T-helper 2 cell treated with Interferon-gamma antibody and Interleukin-4, amounts not matched to agents 5 μg/mL and 100 μg/mL, for 36 hours (primary cell): Measurements from ENCODE around the gene KIF16B.

Source experiments
- DNase-seq: peaks from one replicate; pipeline ENCODE4 v3.0.0; 2021; ENCODE audit warnings: low spot score
- H3K27ac Mint-ChIP-seq: one replicate; pipeline ENCODE4 v1.8.0; 2021; ENCODE audit warnings: mild to moderate bottlenecking, mixed read lengths
- H3K27me3 Mint-ChIP-seq: one replicate; pipeline ENCODE4 v1.8.0; 2021; ENCODE audit warnings: low read depth, mixed read lengths
- H3K36me3 Mint-ChIP-seq: one replicate; pipeline ENCODE4 v1.8.0; 2021; ENCODE audit warnings: low read depth, mixed read lengths
- H3K4me1 Mint-ChIP-seq: one replicate; pipeline ENCODE4 v1.8.0; 2021; ENCODE audit warnings: low read depth, mixed read lengths
- H3K4me3 Mint-ChIP-seq: one replicate; pipeline ENCODE4 v1.8.0; 2022; ENCODE audit warnings: mild to moderate bottlenecking, moderate library complexity, mixed read lengths
- H3K9me3 Mint-ChIP-seq: one replicate; pipeline ENCODE4 v1.8.0; 2021; ENCODE audit warnings: mixed read lengths

KIF16B gene

GRCh38 chr20:16404171-16404570 lies 169.1 kb downstream of the KIF16B start:
- no peak for DNase-seq
- Mint-ChIP-seq H3K36me3 (peaks cover 2% of the 10 kb centered on the region), H3K27me3 (no peaks in the 10 kb centered on the region), H3K4me1 (no peaks in the 10 kb centered on the region), H3K27ac (no peak overlapping the region), H3K9me3 (no peaks in the 10 kb centered on the region), H3K4me3 (no peak overlapping the region)

- H3K9me3 Mint-ChIP-seq: no peaks in the 10 kb centered on the region
- DNase-seq: no peak
- H3K27ac Mint-ChIP-seq: no peak overlapping the region
- H3K27me3 Mint-ChIP-seq: no peaks in the 10 kb centered on the region
- no peak overlapping the region for H3K4me3 Mint-ChIP-seq
- peaks cover 2% of the 10 kb centered on the region for H3K36me3 Mint-ChIP-seq
- no peaks in the 10 kb centered on the region for H3K4me1 Mint-ChIP-seq
Observed at GRCh38 chr20:16400234-16400633, 173.0 kb downstream of the KIF16B start.

GRCh38 chr20:16399801-16400200 lies 173.4 kb downstream of the KIF16B start:
- Mint-ChIP-seq H3K36me3 (peaks cover 2% of the 10 kb centered on the region), H3K9me3 (no peaks in the 10 kb centered on the region), H3K4me3 (no peak overlapping the region), H3K4me1 (no peaks in the 10 kb centered on the region), H3K27me3 (no peaks in the 10 kb centered on the region), H3K27ac (no peak overlapping the region)
- DNase-seq: no peak

- no peaks in the 10 kb centered on the region for H3K4me1 Mint-ChIP-seq
- no peaks in the 10 kb centered on the region for H3K36me3 Mint-ChIP-seq
- H3K27ac Mint-ChIP-seq: no peak overlapping the region
- H3K4me3 Mint-ChIP-seq: no peak overlapping the region
- no peaks in the 10 kb centered on the region for H3K27me3 Mint-ChIP-seq
- H3K9me3 Mint-ChIP-seq: no peaks in the 10 kb centered on the region
- DNase-seq: no peak
Observed at GRCh38 chr20:16397086-16397485, 176.2 kb downstream of the KIF16B start.

DNA sequence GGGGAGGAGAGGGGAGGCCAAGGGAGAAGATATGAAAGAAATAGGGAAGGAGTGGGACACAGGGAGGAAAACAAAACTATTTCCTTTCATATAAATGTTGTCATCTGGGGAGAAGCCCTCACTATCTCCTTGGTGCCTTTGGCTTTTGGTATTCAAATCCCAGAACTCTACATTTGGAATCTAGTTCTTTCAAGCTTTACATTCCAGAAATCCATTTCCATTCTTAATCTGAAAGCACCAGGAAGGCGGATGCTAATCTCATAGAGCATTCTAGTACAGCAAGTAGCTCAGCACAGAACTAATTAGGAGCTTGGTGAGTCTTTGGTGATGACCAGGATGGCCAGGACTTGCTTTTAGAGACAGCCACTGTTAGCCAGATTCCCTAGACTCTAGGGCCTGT lies 177.9 kb downstream of the KIF16B start:
- no peaks in the 10 kb centered on the region for H3K36me3 Mint-ChIP-seq

DNA sequence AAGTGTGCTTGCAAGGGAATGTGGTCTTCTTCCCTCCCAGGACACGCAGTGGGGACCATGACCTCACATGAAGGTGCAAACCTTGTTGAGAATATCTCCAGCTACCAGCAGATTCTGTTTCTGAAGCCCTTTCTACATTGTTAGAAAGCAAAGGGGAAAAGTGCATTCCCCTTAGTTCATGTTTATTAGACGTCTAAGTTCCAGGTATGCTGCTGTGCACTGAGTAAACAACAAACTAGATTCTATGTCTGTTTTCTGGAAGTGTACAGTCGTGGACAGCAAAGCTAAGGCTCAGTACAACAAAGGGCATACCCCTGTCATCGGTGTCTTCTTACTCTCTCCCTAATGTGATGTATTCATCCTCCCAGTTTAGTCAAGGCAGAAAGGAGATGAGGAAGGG lies 178.5 kb downstream of the KIF16B start:
- Mint-ChIP-seq H3K27ac (no peak overlapping the region), H3K36me3 (no peaks in the 10 kb centered on the region), H3K4me1 (no peaks in the 10 kb centered on the region), H3K4me3 (no peak overlapping the region), H3K9me3 (no peaks in the 10 kb centered on the region), H3K27me3 (no peaks in the 10 kb centered on the region)
- DNase-seq: no peak

More for the DNA sequence above, 177.9 kb downstream of the KIF16B start:
- Mint-ChIP-seq H3K9me3 (no peaks in the 10 kb centered on the region), H3K4me3 (no peak overlapping the region), H3K4me1 (no peaks in the 10 kb centered on the region), H3K27me3 (no peaks in the 10 kb centered on the region), H3K27ac (no peak overlapping the region)
- no peak for DNase-seq

- no peak for DNase-seq
- Mint-ChIP-seq H3K9me3 (no peaks in the 10 kb centered on the region), H3K36me3 (no peaks in the 10 kb centered on the region), H3K4me1 (no peaks in the 10 kb centered on the region), H3K27me3 (no peaks in the 10 kb centered on the region), H3K27ac (no peak overlapping the region), H3K4me3 (no peak overlapping the region)
Observed at GRCh38 chr20:16393836-16394235, 179.4 kb downstream of the KIF16B start.

DNA sequence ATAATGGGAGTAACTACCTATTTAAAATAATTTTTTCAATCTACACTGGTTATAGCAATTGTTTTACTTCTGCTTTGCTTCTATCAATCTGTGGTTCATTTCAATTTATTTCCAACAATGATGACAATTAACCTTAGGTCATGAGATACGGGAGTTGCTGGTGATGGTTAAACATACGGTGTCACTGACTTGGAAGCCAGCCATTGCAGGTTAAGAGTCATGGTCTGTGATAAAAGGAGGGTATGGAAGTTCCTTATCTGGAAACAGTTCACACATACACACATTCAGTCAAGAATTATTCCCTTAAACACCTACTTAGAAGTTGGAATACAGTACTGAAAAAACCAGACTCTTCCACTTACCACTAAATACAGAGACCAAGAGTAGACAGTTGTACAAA lies 180.0 kb downstream of the KIF16B start:
- Mint-ChIP-seq H3K4me1 (no peaks in the 10 kb centered on the region), H3K4me3 (no peak overlapping the region), H3K27me3 (no peaks in the 10 kb centered on the region), H3K36me3 (no peaks in the 10 kb centered on the region), H3K27ac (no peak overlapping the region), H3K9me3 (no peaks in the 10 kb centered on the region)
- DNase-seq: no peak

GRCh38 chr20:16392346-16392745 lies 180.9 kb downstream of the KIF16B start:
- Mint-ChIP-seq H3K27me3 (no peaks in the 10 kb centered on the region), H3K4me3 (no peak overlapping the region), H3K27ac (no peak overlapping the region), H3K4me1 (no peaks in the 10 kb centered on the region), H3K9me3 (no peaks in the 10 kb centered on the region), H3K36me3 (no peaks in the 10 kb centered on the region)
- no peak for DNase-seq

DNA sequence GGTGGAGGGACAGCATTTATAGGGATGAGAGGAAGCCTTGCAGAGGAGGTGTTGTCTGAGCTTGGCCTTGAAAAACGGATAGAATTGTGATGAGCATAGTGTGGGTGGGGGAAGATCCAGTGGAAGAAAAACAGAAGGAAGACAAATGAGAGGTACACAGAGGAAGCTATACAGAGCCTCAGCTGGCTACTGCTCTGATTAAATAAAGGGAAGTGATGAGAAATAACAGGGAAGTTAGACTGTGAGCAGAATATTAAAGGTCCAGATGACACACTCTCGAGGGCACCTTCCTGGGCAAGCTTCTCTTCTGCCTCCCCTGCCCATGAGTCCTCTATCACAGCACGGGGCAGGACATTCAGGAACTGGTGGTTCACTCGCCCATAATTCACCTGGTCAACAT lies 182.3 kb downstream of the KIF16B start:
- Mint-ChIP-seq H3K4me1 (no peaks in the 10 kb centered on the region), H3K27ac (no peak overlapping the region), H3K4me3 (no peak overlapping the region), H3K9me3 (no peaks in the 10 kb centered on the region), H3K36me3 (no peaks in the 10 kb centered on the region), H3K27me3 (no peaks in the 10 kb centered on the region)
- DNase-seq: no peak

DNA sequence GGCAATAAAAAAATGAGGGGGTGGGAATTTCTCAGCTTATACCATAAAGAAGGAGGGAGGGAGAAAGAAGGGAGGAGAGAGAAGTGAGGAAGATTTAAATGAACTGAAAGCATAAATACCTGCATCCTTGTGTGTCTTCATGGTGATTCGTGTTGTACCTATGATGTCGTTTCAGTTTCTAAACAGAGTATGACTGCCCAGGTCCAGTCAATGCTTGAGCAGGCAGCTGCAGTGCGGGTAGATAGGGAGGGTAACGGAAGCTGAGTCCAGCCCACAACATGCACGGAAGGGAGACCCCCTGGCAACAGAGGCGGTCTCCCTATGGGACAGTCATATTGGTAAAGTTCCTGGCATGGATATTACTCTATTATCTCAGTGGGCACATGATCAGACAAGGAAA lies 184.5 kb downstream of the KIF16B start:
- Mint-ChIP-seq H3K4me3 (no peak overlapping the region), H3K4me1 (no peaks in the 10 kb centered on the region), H3K9me3 (no peaks in the 10 kb centered on the region), H3K27me3 (no peaks in the 10 kb centered on the region), H3K27ac (no peak overlapping the region), H3K36me3 (no peaks in the 10 kb centered on the region)
- no peak for DNase-seq

- Mint-ChIP-seq H3K9me3 (no peaks in the 10 kb centered on the region), H3K27me3 (no peaks in the 10 kb centered on the region), H3K4me3 (no peak overlapping the region), H3K36me3 (no peaks in the 10 kb centered on the region), H3K27ac (no peak overlapping the region), H3K4me1 (no peaks in the 10 kb centered on the region)
- no peak for DNase-seq
Observed at GRCh38 chr20:16387666-16388065, 185.6 kb downstream of the KIF16B start.

GRCh38 chr20:16385891-16386290 lies 187.4 kb downstream of the KIF16B start:
- H3K36me3 Mint-ChIP-seq: no peaks in the 10 kb centered on the region

GRCh38 chr20:16385462-16385861 lies 187.8 kb downstream of the KIF16B start:
- H3K27me3 Mint-ChIP-seq: no peaks in the 10 kb centered on the region
- no peak overlapping the region for H3K4me3 Mint-ChIP-seq
- H3K4me1 Mint-ChIP-seq: no peaks in the 10 kb centered on the region
- no peaks in the 10 kb centered on the region for H3K9me3 Mint-ChIP-seq
- H3K27ac Mint-ChIP-seq: no peak overlapping the region
- DNase-seq: no peak
- no peaks in the 10 kb centered on the region for H3K36me3 Mint-ChIP-seq

More at GRCh38 chr20:16385891-16386290, 187.4 kb downstream of the KIF16B start:
- DNase-seq: no peak
- Mint-ChIP-seq H3K4me1 (no peaks in the 10 kb centered on the region), H3K9me3 (no peaks in the 10 kb centered on the region), H3K27me3 (no peaks in the 10 kb centered on the region), H3K4me3 (no peak overlapping the region), H3K27ac (no peak overlapping the region)

- H3K36me3 Mint-ChIP-seq: no peaks in the 10 kb centered on the region
- H3K27ac Mint-ChIP-seq: no peak overlapping the region
- H3K4me3 Mint-ChIP-seq: no peak overlapping the region
- H3K4me1 Mint-ChIP-seq: no peaks in the 10 kb centered on the region
- DNase-seq: no peak
- no peaks in the 10 kb centered on the region for H3K27me3 Mint-ChIP-seq
- no peaks in the 10 kb centered on the region for H3K9me3 Mint-ChIP-seq
Observed at GRCh38 chr20:16381444-16381843, 191.8 kb downstream of the KIF16B start.
